GM18861 (cell line): ENCODE data around the gene THBS3.
"Not testable (repeated sequence)": the region's sequence is repeated elsewhere in the genome, so short reads cannot be mapped to it uniquely, and the experiment has no call there.

ENCODE experiments used
- ATAC-seq: cut with Tn5 transposase; IDR thresholded peaks from one replicate; pipeline ENCODE4 v1.9.1; 2021; ENCODE audit not compliant: unreplicated experiment

THBS3 gene

GRCh38 chr1:155208541-155209311 lies 1.0 kb upstream of the THBS3 start, which contains the start of gene MTX1:
Gene MTX1 (plus strand): TSS chr1:155208695. CDS start chr1:155208805, 110 bp downstream.
- ATAC-seq, result peak; percentile 38

- no peak for ATAC-seq
Observed at GRCh38 chr1:155206891-155207805, 549 bp downstream of the THBS3 start.

GRCh38 chr1:155205969-155206593 lies 1.6 kb downstream of the THBS3 start:
- no peak for ATAC-seq

GRCh38 chr1:155205035-155205434 lies 2.7 kb downstream of the THBS3 start:
- ATAC-seq, result no peak

GRCh38 chr1:155202731-155203515 lies 4.8 kb downstream of the THBS3 start:
- ATAC-seq, result no peak

- no peak for ATAC-seq
Observed at GRCh38 chr1:155202198-155202597, 5.5 kb downstream of the THBS3 start.

GRCh38 chr1:155200920-155201319 lies 6.8 kb downstream of the THBS3 start:
- ATAC-seq, result no peak

GRCh38 chr1:155199792-155200191 lies 7.9 kb downstream of the THBS3 start:
- ATAC-seq, result no peak

GRCh38 chr1:155198547-155198906 lies 9.2 kb downstream of the THBS3 start:
- no peak for ATAC-seq

GRCh38 chr1:155197901-155198546 lies 9.7 kb downstream of the THBS3 start:
- no peak for ATAC-seq

- no peak for ATAC-seq
Observed at GRCh38 chr1:155196893-155197638, 10.6 kb downstream of the THBS3 start.

- ATAC-seq, result no peak
Observed at GRCh38 chr1:155196103-155196892, 11.4 kb downstream of the THBS3 start.

GRCh38 chr1:155195201-155196102 lies 12.2 kb downstream of the THBS3 start:
- ATAC-seq, result no peak

GRCh38 chr1:155193991-155194240 lies 13.8 kb downstream of the THBS3 start:
- ATAC-seq, result not testable (repeated sequence)

- peak; percentile 53 for ATAC-seq
Observed at GRCh38 chr1:155193275-155193990, 14.3 kb downstream of the THBS3 start.

- no peak for ATAC-seq
Observed at GRCh38 chr1:155192346-155193274, 15.1 kb downstream of the THBS3 start.
